Hematopoietic multipotent progenitor cell treated with erythropoietin and hydrocortisone succinate and interleukin-3 and kit ligand, for 8 days (in vitro differentiated cells): ENCODE results near the gene KLHDC3.
"Not testable (repeated sequence)": the region's sequence is repeated elsewhere in the genome, so short reads cannot be mapped to it uniquely, and the experiment has no call there.

ENCODE experiments used
- DNase-seq: peaks from one replicate; pipeline ENCODE4 v3.0.0-alpha.2; 2015

KLHDC3 gene

DNA sequence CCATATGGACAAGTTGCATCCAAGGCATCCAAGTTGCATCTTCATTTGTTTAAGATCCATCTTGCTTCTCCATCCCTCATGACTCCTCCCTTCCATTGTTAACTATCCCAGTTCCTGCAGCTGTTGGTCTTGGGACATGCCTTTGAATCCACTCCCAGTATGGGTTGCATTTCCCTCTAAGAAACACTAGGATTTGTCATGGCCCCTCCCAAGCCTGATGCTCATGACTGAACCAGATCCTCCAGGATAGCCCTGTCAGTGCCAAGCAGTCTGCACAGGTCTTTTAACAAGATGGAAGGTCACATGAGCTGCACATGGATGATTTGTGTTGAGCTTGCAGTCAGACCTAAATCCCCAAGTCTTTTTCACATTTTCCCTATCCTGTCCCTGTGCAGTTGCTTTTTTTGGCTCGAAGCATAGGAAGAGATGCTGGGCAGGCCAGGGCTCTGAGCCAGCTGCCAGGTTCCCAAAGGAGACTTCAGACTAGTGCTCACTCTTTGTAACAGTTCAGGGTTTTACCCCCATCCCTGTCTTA is 25.5 kb upstream of the KLHDC3 start:
- no peak for DNase-seq

DNA sequence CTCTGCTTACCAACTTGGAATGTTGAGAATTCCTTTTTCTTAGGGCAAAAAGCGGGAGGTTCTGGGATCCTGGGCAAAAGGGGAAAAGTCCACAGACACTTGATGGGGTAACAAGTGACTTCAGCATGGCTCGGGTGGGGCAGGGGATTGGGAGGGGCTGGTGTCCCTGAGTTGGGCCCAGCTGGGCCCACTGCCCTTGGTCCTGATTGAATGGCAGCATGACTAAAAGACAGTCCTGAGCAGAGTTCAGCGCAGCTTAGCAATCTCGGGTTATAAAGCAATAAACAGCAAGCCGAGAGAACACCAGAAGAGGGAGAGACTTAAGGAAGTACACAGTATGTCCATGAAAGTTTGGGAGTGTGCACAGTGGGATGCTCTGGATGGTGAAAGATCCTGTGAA is 24.1 kb upstream of the KLHDC3 start:
- DNase-seq = no peak

DNA sequence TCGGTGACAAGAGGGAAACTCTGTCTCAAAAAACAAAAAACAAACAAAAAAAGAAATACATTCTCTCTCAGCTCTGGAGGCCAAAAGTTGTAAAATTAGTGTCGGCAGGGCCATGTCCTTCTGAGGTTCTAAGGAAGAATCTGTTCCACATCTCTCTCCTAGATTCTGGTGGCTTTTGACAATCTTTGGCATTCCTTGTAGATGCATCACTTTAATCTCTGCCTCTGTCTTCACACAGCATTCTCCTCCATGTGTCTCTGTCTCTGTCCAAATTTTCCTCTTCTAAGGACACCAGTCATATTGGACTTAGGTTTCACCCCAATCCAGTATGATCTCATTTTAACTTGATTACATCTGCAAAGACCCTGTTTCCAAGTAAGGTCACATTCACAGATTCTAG is 20.6 kb upstream of the KLHDC3 start:
- no peak for DNase-seq

DNA sequence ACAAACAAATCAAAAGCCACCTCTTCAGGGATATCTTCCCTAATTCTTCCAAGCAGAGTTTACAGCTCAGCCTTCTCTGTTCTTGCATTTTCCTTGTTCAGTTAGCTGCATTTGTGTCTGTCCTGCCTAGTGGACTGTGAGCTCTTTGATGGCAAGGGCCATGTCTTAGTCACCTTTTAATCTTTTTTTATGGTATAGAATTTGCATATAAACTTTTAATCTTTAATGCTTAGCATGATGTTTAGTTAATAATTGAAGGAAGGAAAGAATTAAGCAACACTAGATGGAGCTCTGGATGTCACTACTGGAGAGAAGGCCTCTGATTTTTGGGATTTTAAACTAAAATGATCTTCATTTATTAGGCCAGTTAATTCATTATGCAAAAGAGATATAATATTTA is 17.5 kb upstream of the KLHDC3 start:
- DNase-seq = no peak

DNA sequence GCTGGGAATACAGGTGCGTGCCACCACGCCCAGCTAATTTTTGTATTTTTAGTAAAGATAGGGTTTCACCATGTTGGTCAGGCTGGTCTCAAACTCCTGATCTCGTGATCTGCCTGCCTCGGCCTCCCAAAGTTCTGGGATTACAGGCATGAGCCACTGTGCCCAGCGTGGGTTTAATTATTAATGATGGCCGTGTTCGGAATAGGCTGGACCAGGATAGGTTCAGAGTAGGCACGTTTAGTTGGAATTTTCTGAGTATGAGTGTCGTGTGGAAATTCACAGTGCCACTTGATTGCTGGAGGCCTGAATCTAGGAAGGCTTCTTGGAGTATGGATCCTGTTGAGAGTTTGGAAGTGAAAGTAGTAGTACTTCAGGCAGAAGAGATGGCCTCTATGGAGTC is 15.8 kb upstream of the KLHDC3 start:
- DNase-seq = not testable (repeated sequence)

DNA sequence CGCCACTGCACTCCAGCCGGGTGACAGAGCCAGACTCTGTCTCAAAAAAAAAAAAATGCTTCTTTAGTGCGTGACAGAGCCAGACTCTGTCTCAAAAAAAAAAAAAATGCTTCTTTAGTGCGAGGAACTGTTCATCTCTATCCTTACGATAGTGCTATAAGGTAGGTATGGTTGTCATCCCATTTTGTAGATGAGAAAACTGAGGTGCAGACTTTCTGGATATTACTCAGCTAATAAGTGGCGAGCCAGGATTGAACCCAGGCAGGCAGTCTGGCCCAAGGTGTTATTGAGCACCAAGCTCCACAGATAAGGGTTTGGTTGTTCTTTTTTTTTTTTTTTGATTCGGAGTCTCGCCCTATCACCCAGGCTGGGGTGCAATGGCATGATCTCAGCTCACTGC is 12.2 kb upstream of the KLHDC3 start:
- no peak for DNase-seq

DNA sequence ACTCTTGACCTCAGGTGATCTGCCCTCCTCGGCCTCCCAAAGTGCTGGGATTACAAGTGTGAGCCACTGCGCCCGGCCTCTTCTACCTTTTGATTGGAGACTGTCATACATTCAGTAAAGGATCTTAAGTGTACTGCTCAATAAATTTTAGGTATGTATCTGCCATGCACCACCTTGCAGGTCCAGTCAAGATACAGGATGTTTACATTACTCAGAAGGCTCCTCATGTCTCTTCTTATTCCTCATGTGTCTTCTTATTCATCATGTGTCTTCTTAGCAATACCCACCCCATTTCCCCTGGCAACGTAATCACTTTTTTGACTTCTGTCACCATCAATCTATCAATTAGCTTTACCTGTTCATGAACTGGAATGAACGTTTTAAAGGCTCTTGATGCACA is 8.2 kb upstream of the KLHDC3 start:
- no peak for DNase-seq

DNA sequence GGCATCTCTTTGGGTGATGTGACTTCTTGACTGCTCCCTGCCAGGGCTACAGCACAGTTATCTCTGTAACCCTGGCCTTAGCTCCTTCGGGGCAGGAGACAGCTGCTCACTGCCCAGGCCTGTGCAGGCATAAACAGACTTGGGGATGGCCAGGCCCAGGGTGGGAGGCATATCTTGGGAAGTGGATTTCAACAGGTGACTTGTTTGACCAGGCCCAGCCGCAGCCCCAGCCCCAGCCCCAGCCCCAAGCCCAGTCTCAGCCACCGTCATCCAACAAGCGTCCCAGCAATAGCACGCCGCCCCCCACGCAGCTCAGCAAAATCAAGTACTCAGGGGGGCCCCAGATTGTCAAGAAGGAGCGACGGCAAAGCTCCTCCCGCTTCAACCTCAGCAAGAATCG is 7.8 kb upstream of the KLHDC3 start:
- DNase-seq = no peak

DNA sequence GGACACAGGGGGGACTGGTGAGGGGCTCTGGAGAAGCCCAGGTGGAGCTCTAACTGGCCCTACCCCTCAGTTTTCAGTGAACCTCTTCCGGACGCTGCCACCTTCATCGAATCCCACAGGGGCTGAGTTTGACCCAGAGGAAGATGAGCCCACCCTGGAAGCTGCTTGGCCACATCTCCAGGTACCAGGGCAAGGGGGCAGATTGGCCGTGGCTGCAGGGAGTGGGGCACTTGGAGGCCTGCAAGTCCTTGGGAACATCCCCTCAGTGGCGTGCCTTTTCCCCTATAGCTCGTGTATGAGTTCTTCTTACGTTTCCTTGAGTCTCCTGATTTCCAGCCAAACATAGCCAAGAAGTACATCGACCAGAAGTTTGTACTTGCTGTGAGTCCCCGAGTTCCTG is 6.9 kb upstream of the KLHDC3 start:
- no peak for DNase-seq

DNA sequence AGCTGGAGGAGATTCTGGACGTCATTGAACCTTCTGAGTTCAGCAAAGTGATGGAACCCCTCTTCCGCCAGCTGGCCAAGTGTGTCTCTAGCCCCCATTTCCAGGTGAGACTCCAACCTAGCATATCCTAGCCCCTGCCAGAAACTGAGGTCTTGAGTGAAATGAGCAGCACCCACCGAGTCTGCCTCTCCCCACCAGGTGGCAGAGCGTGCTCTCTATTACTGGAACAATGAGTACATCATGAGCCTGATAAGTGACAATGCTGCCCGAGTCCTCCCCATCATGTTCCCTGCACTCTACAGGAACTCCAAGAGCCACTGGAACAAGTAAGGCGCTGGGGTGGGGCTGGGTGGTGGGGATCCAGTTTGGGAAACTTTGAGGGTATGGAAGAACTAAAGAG is 4.9 kb upstream of the KLHDC3 start:
- peak; percentile 73 for DNase-seq

DNA sequence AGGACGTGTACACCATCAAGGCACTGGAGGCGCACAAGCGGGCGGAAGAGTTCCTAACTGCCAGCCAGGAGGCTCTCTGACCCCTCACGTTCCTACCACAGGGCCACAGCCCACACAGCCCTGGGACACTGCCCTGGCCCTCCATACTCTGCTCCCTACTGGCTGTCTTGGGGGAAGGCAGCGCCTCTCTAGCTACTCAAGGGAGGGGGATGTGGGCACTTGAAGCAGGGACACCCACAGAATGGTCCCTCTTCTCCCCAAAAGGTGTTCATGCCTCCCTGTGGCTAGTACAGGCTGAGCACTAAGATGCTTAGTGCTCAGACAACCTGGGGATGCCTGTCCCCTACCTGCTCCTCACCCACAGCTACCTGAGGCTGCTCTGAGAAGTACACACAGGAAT is 2.8 kb upstream of the KLHDC3 start:
- no peak for DNase-seq

DNA sequence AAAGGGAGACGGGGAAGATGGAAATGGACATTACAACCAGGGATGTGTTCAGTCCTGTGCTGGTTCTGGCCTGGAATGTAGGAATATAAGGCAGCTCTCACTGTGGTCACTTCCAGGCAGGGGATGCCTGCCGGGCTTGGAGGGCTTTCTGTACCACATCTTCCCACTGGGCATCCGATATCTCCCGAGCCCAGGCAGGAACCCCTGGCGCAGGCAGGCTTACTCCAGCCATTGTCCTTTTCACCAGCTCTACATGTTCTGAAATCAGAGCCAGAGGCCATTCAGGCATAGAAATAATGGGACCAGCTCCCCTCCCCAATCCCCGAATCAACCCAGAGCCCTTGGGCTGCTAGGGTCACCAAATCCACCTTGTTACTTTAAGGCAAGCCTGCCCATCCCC is 1.7 kb upstream of the KLHDC3 start:
- DNase-seq = no peak

DNA sequence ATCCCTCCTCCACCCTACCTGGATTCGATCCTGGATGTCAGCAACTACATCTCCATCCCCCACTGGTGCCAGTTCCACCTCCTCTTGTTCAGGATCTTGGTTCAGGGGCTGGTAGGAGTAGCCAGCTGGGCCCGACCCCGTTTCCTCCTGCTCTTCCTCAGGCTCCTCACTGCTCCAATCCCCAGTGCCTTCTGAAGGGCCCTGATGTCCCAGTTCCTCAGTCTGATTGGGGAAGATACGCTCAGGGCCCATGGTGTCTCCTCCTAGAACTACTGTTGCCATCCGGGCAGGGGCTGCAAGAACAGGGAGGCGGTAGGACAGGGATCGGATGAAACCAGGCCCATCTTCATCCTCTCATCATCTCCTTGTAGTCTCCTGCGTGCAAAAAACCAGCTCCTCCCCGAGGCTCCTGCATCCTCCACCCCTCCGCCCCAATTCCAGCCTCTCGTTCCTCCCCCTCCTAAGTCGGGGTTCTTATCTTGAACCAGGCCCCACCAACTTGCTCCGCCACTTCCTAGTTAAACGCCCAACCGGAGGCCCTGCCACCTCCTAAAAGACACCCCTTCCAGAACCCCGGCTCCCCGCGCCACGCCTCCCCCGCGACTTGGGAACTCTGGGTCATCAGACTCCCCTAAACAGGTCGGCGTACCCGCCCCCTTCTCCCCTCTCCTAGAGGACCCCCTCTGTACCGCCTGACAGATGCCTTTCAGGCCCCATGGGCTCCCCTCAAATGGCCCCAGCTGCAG is 779 bp upstream of the KLHDC3 start:
- DNase-seq = peak; percentile 92

DNA sequence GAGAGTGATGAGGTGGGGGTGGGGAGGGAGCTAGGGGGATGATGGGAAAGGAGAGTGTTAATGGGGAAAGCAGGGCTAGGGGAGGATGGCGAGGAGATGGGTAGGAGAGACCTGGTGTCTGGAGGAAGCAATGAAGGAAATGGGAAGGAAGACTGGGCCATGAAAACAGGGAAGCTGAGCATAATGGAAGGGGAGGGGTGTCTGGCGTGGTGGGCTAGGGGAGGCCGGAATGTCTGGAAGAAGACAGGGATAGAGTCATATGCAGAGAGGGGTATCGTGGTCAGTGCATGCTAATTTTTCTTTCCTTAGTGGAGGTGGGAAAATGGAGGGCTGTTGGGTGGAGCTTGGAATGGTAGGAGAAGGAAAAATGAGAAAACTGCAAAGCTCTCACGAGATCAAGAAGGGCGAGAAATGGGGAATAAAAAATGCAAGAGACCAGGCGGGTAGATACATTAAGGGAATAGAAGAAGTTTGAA is 423 bp downstream of the KLHDC3 start:
- no peak for DNase-seq

DNA sequence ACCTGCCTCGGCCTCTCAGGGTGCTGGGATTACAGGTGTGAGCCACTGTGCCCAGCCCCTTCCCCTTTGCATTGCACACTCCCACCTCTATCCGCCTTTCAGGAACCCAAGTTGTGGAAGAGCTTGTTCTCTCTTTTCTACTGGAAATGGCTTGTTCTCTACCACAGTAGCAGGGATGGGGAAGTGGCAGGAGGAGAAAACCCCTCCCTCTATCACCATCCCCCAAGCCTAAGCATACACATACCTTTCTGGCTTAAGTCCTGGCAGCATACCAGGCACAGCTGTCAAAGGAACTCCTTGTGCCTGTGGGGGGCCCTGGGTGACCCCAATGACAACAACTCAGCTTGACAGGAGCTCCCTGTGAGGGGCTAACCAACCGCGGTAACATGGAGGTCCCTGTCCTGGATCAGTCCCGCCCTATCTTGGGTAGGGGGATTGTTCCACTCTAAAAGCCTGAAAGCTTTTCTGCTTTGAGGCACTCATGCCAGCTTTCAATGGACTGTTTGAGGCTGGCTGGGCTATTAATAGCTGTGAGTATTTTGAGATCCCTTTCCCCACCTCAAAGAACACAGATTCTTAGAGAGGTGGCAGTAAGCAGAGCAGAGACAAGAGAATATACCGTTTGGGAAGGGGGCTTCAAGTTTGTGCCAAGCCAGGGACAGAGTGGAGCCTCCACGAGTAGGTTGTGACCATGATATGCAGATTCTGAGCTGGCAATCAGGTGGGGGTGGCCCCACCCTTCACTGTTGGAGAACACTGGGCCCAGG is 2.3 kb downstream of the KLHDC3 start:
- peak; percentile 25 for DNase-seq

DNA sequence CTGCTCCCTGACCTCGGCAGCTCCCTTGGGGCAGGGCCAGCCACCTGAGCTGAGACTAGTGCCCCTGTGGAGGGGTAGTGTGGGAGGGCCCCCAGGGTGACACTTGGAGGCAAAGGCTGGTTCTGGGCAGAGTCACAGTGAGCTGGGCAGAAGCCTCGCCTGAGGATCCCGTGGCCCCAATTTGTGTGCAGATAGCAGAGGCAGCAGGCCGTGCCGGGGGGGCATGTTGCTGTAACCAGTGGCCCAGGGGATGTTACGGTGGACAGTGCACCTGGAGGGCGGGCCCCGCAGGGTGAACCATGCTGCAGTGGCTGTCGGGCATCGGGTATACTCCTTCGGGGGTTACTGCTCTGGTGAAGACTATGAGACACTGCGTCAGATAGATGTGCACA is 2.9 kb downstream of the KLHDC3 start:
- DNase-seq = no peak

DNA sequence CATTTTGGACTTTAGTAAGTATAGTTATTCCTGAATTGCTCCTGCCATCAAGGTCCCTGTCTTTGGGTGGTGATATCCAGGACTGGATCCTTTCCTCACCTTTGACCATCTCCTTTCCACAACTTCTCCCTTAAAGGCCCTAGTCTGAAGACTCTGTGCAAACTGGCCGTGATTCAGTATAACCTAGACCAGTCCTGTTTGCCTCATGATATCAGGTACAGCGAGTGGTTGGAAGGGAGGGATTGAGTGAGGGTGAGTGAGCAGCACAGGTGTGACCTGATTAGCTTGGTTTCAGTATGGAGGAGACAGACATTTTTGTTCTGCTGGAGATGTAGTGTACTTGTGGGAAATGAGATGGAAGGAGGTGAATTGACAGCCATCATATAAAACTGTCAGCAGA is 5.1 kb downstream of the KLHDC3 start:
- DNase-seq = no peak

DNA sequence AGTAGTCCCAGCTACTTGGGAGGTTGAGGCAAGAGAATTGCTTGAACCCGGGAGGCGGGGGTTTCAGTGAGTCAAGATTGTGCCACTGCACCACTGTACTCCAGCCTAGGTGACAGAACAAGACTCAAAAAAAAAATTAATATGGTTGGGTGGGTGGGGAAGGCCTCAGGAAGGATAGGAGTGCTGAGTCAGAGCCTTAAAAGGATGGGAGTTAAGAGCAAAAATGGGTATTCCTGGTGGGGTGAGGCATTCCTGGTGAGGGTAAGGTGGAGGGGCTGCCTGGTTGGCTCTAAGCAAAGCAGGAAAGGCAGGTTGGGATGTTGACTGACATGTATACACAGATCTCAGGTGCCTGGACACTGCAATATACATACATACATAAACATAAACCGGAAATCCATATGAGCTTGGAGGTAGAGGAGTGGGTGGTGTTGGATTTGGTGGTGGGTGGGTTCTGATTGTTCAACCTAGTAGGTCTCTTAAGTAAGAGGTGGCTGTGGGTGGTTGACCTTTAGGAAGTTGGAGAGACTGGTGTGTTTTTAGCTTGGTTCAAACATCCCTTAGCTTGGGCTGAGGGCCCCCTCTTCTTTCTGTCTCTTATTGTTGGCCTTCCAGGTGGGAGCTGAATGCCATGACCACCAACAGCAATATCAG is 6.1 kb downstream of the KLHDC3 start:
- no peak for DNase-seq

DNA sequence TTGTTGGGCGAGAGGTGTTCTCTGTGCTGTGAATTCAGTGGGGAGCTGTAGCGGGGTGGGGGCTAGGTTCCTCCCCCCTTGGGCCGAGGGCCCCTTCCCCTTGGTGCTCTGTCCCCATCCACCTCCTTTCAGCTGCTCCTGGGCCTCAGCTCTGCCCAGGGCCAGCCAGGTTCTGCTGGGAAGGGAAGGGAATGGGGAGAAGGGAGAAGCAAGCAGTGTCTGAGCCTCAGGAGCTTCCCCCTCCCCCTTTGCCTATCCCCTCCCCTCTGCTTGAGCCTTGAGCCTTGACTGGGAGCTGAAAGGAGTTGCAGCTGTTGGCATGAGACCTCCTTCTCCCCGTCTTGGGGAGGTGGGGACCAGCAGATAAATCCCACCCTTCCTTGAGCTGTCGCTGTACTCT is 6.8 kb downstream of the KLHDC3 start:
- DNase-seq = no peak

DNA sequence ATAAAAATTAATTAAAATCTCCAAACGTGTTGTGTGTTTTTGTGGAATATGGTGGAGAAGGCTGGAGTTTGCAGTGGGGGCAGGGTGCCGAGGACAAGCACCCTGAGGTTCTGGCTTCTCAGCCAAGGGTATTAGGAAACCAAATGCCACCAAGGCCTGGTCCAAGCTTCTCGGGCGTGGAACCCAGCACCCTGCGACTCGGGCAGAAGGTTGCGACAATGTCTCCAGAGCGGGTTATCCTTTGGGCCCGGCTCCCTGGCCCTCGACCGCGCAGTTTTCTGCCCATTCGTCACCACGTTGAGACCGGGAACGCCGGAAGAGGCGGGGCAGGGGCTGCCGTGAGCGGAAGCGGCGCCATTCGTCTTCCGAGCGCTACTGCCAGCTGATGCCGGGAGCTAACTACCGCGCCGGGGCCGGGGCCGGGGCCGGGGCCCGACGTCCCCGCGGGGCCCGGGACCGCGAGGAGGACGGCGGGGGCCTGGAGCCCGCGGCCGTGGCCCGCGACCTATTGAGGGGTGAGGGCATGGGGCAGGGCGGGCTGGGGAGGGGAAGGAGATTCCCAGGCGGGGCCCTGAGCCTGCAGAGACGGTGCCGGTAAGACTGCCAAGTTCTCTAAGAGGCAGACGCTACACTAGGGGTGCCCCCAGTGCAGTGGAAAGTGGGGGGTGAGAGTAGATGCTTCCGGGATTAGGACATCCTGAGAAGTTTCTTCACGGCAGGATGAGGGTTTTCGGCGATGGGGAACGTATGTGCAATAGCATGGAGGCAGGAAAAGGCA is 7.4 kb downstream of the KLHDC3 start, which contains the start of gene RRP36:
Gene RRP36, plus strand, starts transcription at position 354 of the 778 bp plus-strand sequence. Its CDS starts 32 bp downstream, at position 386.
- peak; percentile 84 for DNase-seq

DNA sequence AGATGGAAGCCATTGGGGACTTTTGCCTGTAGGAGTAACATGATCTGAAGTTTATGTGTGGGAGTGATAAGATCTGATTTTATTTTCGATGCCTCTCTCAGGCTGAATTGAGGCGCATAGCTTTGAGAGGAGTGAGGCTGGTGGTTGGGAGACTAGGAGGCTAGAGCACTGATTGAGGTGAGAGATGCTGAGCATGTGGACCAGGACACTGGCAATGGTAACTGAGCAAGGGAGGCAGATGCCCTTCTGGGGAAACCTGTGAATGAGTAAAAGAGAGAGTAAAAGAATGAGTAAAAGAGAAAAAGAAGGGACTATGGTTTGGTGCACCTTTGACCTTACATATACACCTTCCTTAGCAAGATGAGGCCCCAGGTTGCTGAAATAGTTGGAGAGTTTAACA is 10.4 kb downstream of the KLHDC3 start:
- no peak for DNase-seq

DNA sequence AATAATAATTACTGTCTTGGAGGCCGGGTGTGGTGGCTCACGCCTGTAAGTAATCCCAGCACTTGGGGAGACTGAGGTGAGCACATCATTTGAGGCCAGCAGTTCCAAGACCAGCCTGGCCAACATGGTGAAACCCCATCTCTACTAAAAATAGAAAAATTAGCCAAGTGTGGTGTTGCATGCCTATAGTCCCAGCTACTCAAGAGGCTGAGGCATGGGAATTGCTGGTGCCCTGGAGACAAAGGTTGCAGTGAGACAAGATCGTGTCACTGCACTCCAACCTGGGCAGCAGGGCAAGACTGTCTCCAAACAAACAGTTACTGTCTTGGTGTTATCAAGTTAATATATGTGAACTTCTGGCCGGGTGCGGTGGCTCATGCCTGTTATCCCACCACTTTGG is 12.3 kb downstream of the KLHDC3 start:
- no peak for DNase-seq

DNA sequence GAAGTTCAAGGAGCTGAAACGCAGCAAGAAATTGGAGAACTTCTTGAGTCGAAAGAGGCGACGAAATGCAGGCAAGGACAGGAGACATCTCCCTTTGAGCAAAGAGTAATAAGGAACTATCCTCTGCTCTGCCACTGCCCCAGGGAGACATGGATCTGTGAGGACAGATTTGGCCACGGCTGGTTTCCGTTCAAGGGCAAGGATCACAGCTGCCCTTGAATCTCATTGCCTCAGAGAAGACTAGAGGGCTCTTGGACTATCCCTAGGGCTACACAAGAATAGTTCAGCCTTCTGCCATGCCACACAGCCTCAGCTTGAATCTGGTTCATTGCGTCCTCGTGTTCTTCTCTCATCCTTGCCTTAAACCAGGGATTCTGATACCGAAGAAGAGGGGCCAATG is 15.1 kb downstream of the KLHDC3 start:
- no peak for DNase-seq
